H1 (cell line): ENCODE results near the gene TBCD.

Experiments
- BACH1 ChIP-seq: IDR thresholded peaks from 2 replicates; pipeline ENCODE4 v1.6.1; 2012; ENCODE audit warnings: low read length, improper control_type of control experiment
- CTCF ChIP-seq, 3 experiments: IDR thresholded peaks; 1 replicate in 2 of 3; 2 replicates in 1 of 3; pipeline versions ENCODE4 v1.5.1 to v1.6.1; 2011; ENCODE audit warnings: low read length in 3 of 3, mild to moderate bottlenecking in 3 of 3, inconsistent platforms in 2 of 3, low read depth in 1 of 3, moderate library complexity in 1 of 3; ENCODE audit not compliant: insufficient read depth in 1 of 3; ENCODE audit errors: control extremely low read depth in 1 of 3
- EP300 ChIP-seq, 2 experiments: IDR thresholded peaks; 1 replicate in 1 of 2; 2 replicates in 1 of 2; pipeline ENCODE4 v1.6.1; 2011 to 2012; ENCODE audit warnings: low read depth in 2 of 2, low read length in 2 of 2, mild to moderate bottlenecking in 2 of 2, borderline replicate concordance in 1 of 2, inconsistent platforms in 1 of 2, moderate library complexity in 1 of 2
- RFX5 ChIP-seq: IDR thresholded peaks from 2 replicates; pipeline ENCODE4 v1.6.1; 2011; ENCODE audit warnings: low read depth, low read length, improper control_type of control experiment, borderline replicate concordance
- SAP30 ChIP-seq: fragments of 300-600 bp; sonication (generic); IDR thresholded peaks from 2 replicates; pipeline ENCODE4 v1.7.1; 2012; ENCODE audit warnings: low read length, moderate library complexity, mild to moderate bottlenecking, inconsistent platforms; ENCODE audit not compliant: insufficient read depth, insufficient replicate concordance
- SIX5 ChIP-seq: IDR thresholded peaks from 2 replicates; pipeline ENCODE4 v1.6.1; 2011; ENCODE audit warnings: mild to moderate bottlenecking, low read depth, low read length

- no peak for TF ChIP-seq BACH1
- TF ChIP-seq RFX5 = no peak
- no peak for TF ChIP-seq SAP30
- no peak for TF ChIP-seq EP300 (IDR thresholded peaks at IDR 0.05; ENCODE audit: borderline replicate concordance in 1 of 2, low read depth in 2 of 2, low read length in 2 of 2)
- no peak for TF ChIP-seq SIX5
- no peak for TF ChIP-seq CTCF (IDR thresholded peaks at IDR 0.05; ENCODE audit: control extremely low read depth in 1 of 3, insufficient read depth in 1 of 3, low read depth in 1 of 3, low read length in 3 of 3)
Observed at GRCh38 chr17:82800885-82801284, 49.0 kb downstream of the TBCD start.
